ENCODE measurements around the gene GSK3B. TPM values are rescaled to one million over a fixed set of nuclear protein-coding genes. Genes with fewer than 3 reads are reported as not detected.

GSK3B gene
- total and polyA plus RNA-seq, 4 donors: 11.0 to 64.9 (median 30.6) TPM

DNA sequence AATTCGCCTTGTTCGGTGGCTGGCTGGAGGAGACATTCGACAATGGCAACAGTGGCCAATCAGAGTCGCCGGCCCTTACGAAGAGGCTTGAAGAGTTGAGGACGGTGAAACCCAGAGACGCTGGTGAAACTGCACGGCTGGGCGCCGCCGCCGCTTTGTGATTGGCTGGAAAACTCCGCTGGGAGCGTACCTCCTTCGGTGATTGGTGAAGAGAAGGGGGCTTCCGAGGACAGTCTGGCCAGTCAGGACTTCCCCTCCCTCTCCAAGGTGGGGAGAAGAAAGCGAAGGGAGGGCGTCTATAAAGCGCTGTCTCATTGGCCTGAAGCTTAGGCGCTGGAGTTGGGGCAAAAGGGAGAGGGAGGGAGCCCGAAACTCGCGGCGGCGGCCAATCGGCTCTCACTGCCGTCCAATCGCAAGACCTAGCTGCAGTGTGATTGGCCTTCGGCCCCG, 554 bp upstream of the GSK3B start:
- no peaks in the 10 kb centered on the region for H3K9me3 ChIP-seq (ENCODE audit: control insufficient read depth in 4 of 4, insufficient read depth in 3 of 4, low read length in 3 of 4)
- H3K27ac ChIP-seq (ENCODE audit: low read depth in 1 of 2, low read length in 1 of 2): peak overlapping the region; percentile 96 to 100
- peak; percentile 79 for ATAC-seq (ENCODE audit: insufficient read depth, low FRiP score)
- TF ChIP-seq CTCF (IDR thresholded peaks at IDR 0.05; ENCODE audit: control extremely low read depth, extremely low read depth): no peak
- WGBS, 2 donors: 0 to 1% methylated on average over 31 of the region's 31 CpGs
- DNase-seq: peak; percentile 100
- H3K27me3 ChIP-seq (ENCODE audit: control insufficient read depth in 3 of 3, insufficient read depth in 3 of 3, low read length in 2 of 3): no peaks in the 10 kb centered on the region
- H3K36me3 ChIP-seq (ENCODE audit: control insufficient read depth in 4 of 4, insufficient read depth in 4 of 4, low read length in 4 of 4): peaks cover 0 to 3% (median 0%) of the 10 kb centered on the region in 4 donors
- peaks cover 0 to 19% (median 6%) of the 10 kb centered on the region in 5 donors for H3K4me1 ChIP-seq (ENCODE audit: control insufficient read depth in 5 of 5, insufficient read depth in 5 of 5, low read length in 5 of 5)
- peak overlapping the region; percentile 63 for H3K4me3 ChIP-seq
- H3K9ac ChIP-seq (ENCODE audit: insufficient read depth in 1 of 2, low read length in 2 of 2): peak overlapping the region; percentile 90 to 99

- Histone ChIP-seq H3K27ac (ENCODE audit: low read depth in 1 of 2, low read length in 1 of 2) (peak overlapping the region; percentile 99 to 100), H3K4me3 (peak overlapping the region; percentile 81), H3K9ac (ENCODE audit: insufficient read depth in 1 of 2, low read length in 2 of 2) (peak overlapping the region; percentile 67 to 69), H3K27me3 (ENCODE audit: control insufficient read depth in 3 of 3, insufficient read depth in 3 of 3, low read length in 2 of 3) (no peaks in the 10 kb centered on the region), H3K9me3 (ENCODE audit: control insufficient read depth in 4 of 4, insufficient read depth in 3 of 4, low read length in 3 of 4) (no peaks in the 10 kb centered on the region), H3K4me1 (ENCODE audit: control insufficient read depth in 5 of 5, insufficient read depth in 5 of 5, low read length in 5 of 5) (peaks cover 0 to 19% (median 12%) of the 10 kb centered on the region in 5 donors), H3K36me3 (ENCODE audit: control insufficient read depth in 4 of 4, insufficient read depth in 4 of 4, low read length in 4 of 4) (no peaks in the 10 kb centered on the region)
- ATAC-seq (ENCODE audit: insufficient read depth, low FRiP score) (no peak), DNase-seq (peak in 2 of 3 donors; percentile 91 to 96)
- 0% methylated on average over 22 of the region's 22 CpGs for WGBS, 2 donors
- no peak for TF ChIP-seq CTCF (IDR thresholded peaks at IDR 0.05; ENCODE audit: control extremely low read depth, extremely low read depth)
These were observed 932 bp downstream of the GSK3B start for GRCh38 chr3:120093119-120093910.

GRCh38 chr3:120092474-120092873, 1.8 kb downstream of the GSK3B start:
- peak overlapping the region; percentile 67 to 69 for H3K9ac ChIP-seq (ENCODE audit: insufficient read depth in 1 of 2, low read length in 2 of 2)
- no peak for ATAC-seq (ENCODE audit: insufficient read depth, low FRiP score)
- no peak overlapping the region for H3K27ac ChIP-seq (ENCODE audit: low read depth in 1 of 2, low read length in 1 of 2)
- H3K4me3 ChIP-seq: peak overlapping the region; percentile 47
- H3K27me3 ChIP-seq (ENCODE audit: control insufficient read depth in 3 of 3, insufficient read depth in 3 of 3, low read length in 2 of 3): no peaks in the 10 kb centered on the region
- DNase-seq: peak in 2 of 3 donors; percentile 30 to 52
- H3K9me3 ChIP-seq (ENCODE audit: control insufficient read depth in 4 of 4, insufficient read depth in 3 of 4, low read length in 3 of 4): no peaks in the 10 kb centered on the region
- H3K36me3 ChIP-seq (ENCODE audit: control insufficient read depth in 4 of 4, insufficient read depth in 4 of 4, low read length in 4 of 4): no peaks in the 10 kb centered on the region
- TF ChIP-seq CTCF (IDR thresholded peaks at IDR 0.05; ENCODE audit: control extremely low read depth, extremely low read depth): no peak
- 0% methylated on average over 1 of the region's 1 CpG for WGBS, 2 donors
- peaks cover 0 to 19% (median 12%) of the 10 kb centered on the region in 5 donors for H3K4me1 ChIP-seq (ENCODE audit: control insufficient read depth in 5 of 5, insufficient read depth in 5 of 5, low read length in 5 of 5)
